H1 (cell line): ENCODE measurements around the gene ULK1.

Experiments used
- CTCF ChIP-seq, 3 experiments: IDR thresholded peaks; 1 replicate in 2 of 3; 2 replicates in 1 of 3; pipeline versions ENCODE4 v1.5.1 to v1.6.1; 2011; ENCODE audit warnings: low read length in 3 of 3, mild to moderate bottlenecking in 3 of 3, inconsistent platforms in 2 of 3, low read depth in 1 of 3, moderate library complexity in 1 of 3; ENCODE audit not compliant: insufficient read depth in 1 of 3; ENCODE audit errors: control extremely low read depth in 1 of 3
- EGR1 ChIP-seq: IDR thresholded peaks from 2 replicates; pipeline ENCODE4 v1.6.1; 2011; ENCODE audit warnings: low read depth, low read length, borderline replicate concordance
- EP300 ChIP-seq, 2 experiments: IDR thresholded peaks; 1 replicate in 1 of 2; 2 replicates in 1 of 2; pipeline ENCODE4 v1.6.1; 2011 to 2012; ENCODE audit warnings: low read depth in 2 of 2, low read length in 2 of 2, mild to moderate bottlenecking in 2 of 2, borderline replicate concordance in 1 of 2, inconsistent platforms in 1 of 2, moderate library complexity in 1 of 2
- EZH2 ChIP-seq: fragments of 200-600 bp; sonication (generic); IDR thresholded peaks from 2 replicates; pipeline ENCODE4 v1.7.1; 2012; ENCODE audit warnings: low read depth, mild to moderate bottlenecking, moderate library complexity, low read length, inconsistent platforms; ENCODE audit not compliant: severe bottlenecking
- JUN ChIP-seq: IDR thresholded peaks from 2 replicates; pipeline ENCODE4 v1.6.1; 2011; ENCODE audit warnings: low read depth, mild to moderate bottlenecking, improper control_type of control experiment, low read length
- MAFK ChIP-seq: IDR thresholded peaks from 2 replicates; pipeline ENCODE4 v1.6.1; 2012; ENCODE audit warnings: low read depth, mild to moderate bottlenecking, improper control_type of control experiment, low read length
- POLR2A ChIP-seq, 2 experiments: IDR thresholded peaks; 1 replicate in 1 of 2; 2 replicates in 1 of 2; pipeline ENCODE4 v1.6.1; 2011; ENCODE audit warnings: low read depth in 2 of 2, low read length in 2 of 2, mild to moderate bottlenecking in 2 of 2; ENCODE audit errors: control extremely low read depth in 1 of 2
- POLR2AphosphoS5 ChIP-seq: IDR thresholded peaks from 2 replicates; pipeline ENCODE4 v1.6.1; 2011; ENCODE audit warnings: low read depth, low read length
- RFX5 ChIP-seq: IDR thresholded peaks from 2 replicates; pipeline ENCODE4 v1.6.1; 2011; ENCODE audit warnings: low read depth, low read length, improper control_type of control experiment, borderline replicate concordance
- TAF7 ChIP-seq: optimal IDR thresholded peaks from 2 replicates; pipeline ENCODE3; 2011; ENCODE audit warnings: low read depth, mild to moderate bottlenecking, inconsistent platforms, low read length, moderate library complexity, borderline replicate concordance
- TCF12 ChIP-seq: IDR thresholded peaks from 2 replicates; pipeline ENCODE4 v1.6.1; 2011; ENCODE audit warnings: low read depth, mild to moderate bottlenecking, low read length
- YY1 ChIP-seq: IDR thresholded peaks from 2 replicates; pipeline ENCODE4 v1.6.1; 2011; ENCODE audit warnings: low read depth, mild to moderate bottlenecking, low read length
- ZNF274 ChIP-seq: IDR thresholded peaks from 2 replicates; pipeline ENCODE4 v1.7.0; 2012; ENCODE audit warnings: low read length, borderline replicate concordance; ENCODE audit errors: extremely low read depth

- TF ChIP-seq CTCF (IDR thresholded peaks at IDR 0.05; ENCODE audit: control extremely low read depth in 1 of 3, insufficient read depth in 1 of 3, low read depth in 1 of 3, low read length in 3 of 3), result no peak
- TF ChIP-seq YY1, result no peak
- TF ChIP-seq ZNF274, result no peak
- TF ChIP-seq EZH2, result no peak
- no peak for TF ChIP-seq RFX5
- no peak for TF ChIP-seq TCF12
- TF ChIP-seq JUN, result no peak
- no peak for TF ChIP-seq EP300 (IDR thresholded peaks at IDR 0.05; ENCODE audit: borderline replicate concordance in 1 of 2, low read depth in 2 of 2, low read length in 2 of 2)
- TF ChIP-seq TAF7, result no peak
- TF ChIP-seq MAFK, result no peak
- no peak for TF ChIP-seq POLR2A (IDR thresholded peaks at IDR 0.05; ENCODE audit: control extremely low read depth in 1 of 2, low read depth in 2 of 2, low read length in 2 of 2)
- TF ChIP-seq POLR2AphosphoS5, result no peak
- TF ChIP-seq EGR1, result no peak
These were observed 2.9 kb downstream of the ULK1 start for GRCh38 chr12:131897276-131897675.
